ENCODE measurements around the gene TMEM89. TPM values are rescaled to one million over a fixed set of nuclear protein-coding genes. Genes with fewer than 3 reads are reported as not detected.
A peak's percentile ranks its signal among the peaks of the same experiment; 100 is the strongest.

TMEM89 gene
- total RNA-seq, 1 experiment from 2014 or later: 0.74 TPM

DNA sequence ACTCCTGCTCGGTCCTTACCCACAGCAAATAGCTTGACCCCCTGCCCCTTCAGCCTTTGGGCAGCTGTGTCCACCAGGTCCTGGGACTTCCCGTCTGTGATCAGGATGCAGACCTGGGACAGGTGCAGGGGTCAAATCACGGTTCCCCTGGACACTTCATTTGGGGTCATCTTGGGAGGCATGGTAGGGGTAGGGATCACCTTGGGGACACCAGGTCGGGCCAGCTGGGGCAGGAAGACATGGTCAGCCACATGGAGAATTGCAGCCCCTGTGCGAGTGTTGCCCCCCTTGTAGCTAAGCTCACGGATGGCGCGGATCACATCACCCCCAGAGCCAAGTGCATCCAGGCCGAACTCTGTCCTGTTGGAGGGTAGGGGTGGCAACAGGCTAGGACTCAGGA is 28.2 kb downstream of the TMEM89 start:
- Mint-ChIP-seq H3K9me3 (no peaks in the 10 kb centered on the region), H3K4me1 (peaks cover 19 to 26% of the 10 kb centered on the region in 2 experiments), H3K4me3 (no peak overlapping the region), H3K27ac (0 out of 7 replicates have a peak overlapping the region, but pooled peaks of 1 of the 3 experiments have one; percentile 28), H3K27me3 (ENCODE audit: low read depth) (peaks cover 4% of the 10 kb centered on the region; the same call in 1 of the 2 replicates), H3K36me3 (ENCODE audit: insufficient read depth in 1 of 3, low read depth in 3 of 3) (peaks cover 0 to 21% (median 6%) of the 10 kb centered on the region in 3 experiments; a peak in 5 of 7 replicates)
- Histone ChIP-seq H3K4ac (ENCODE audit: low read depth, low read length) (no peak overlapping the region), H4K5ac (ENCODE audit: insufficient read length, low read depth, low read length) (no peak overlapping the region), H3K4me2 (ENCODE audit: insufficient read depth, insufficient read length, low read length) (no peak overlapping the region), H3K9ac (ENCODE audit: extremely low read depth, insufficient read length, low read length) (no peak overlapping the region), H3K23me2 (ENCODE audit: insufficient read length, low read depth, low read length, poor library complexity, severe bottlenecking) (no peaks in the 10 kb centered on the region), H3K27ac (ENCODE audit: insufficient read length, low read depth, low read length) (no peak overlapping the region), H2BK5ac (ENCODE audit: insufficient read length, low read length) (no peak overlapping the region), H3K14ac (ENCODE audit: insufficient read depth, low read length) (no peak overlapping the region), H4K20me1 (ENCODE audit: control insufficient read depth, insufficient read depth, insufficient read length) (no peaks in the 10 kb centered on the region), H3K4me1 (ENCODE audit: insufficient read depth, low read length) (no peaks in the 10 kb centered on the region), H2BK15ac (ENCODE audit: low read depth, low read length) (no peak overlapping the region), H2BK20ac (ENCODE audit: low read depth, low read length, poor library complexity, severe bottlenecking) (no peak overlapping the region), H4K8ac (replicated peaks; ENCODE audit: insufficient read length, low read depth, low read length) (no peak overlapping the region), H3K23ac (ENCODE audit: insufficient read length, low read depth, low read length) (no peak overlapping the region), H2AFZ (ENCODE audit: low read length) (no peak overlapping the region), H3K27me3 (ENCODE audit: insufficient read depth, low read length) (no peaks in the 10 kb centered on the region), H2BK12ac (ENCODE audit: insufficient read length, low read depth, low read length) (no peak overlapping the region), H4K91ac (ENCODE audit: insufficient read length, low read depth, low read length) (no peak overlapping the region), H2AK5ac (ENCODE audit: insufficient read length, low read length) (no peak overlapping the region), H3K79me2 (ENCODE audit: insufficient read depth, low read length) (no peaks in the 10 kb centered on the region), H2BK120ac (ENCODE audit: low read depth, low read length, poor library complexity, severe bottlenecking) (no peak overlapping the region), H3K9me3 (ENCODE audit: control insufficient read depth, low read depth, low read length) (no peaks in the 10 kb centered on the region), H3K18ac (ENCODE audit: insufficient read length, low read depth, low read length) (no peak overlapping the region), H3T11ph (ENCODE audit: low read length) (no peak overlapping the region), H3K79me1 (ENCODE audit: insufficient read depth, low read depth, low read length, poor library complexity, severe bottlenecking) (no peaks in the 10 kb centered on the region), H3K56ac (ENCODE audit: insufficient read length, low read depth, low read length) (no peak overlapping the region)
- TF ChIP-seq, protein P1, sequence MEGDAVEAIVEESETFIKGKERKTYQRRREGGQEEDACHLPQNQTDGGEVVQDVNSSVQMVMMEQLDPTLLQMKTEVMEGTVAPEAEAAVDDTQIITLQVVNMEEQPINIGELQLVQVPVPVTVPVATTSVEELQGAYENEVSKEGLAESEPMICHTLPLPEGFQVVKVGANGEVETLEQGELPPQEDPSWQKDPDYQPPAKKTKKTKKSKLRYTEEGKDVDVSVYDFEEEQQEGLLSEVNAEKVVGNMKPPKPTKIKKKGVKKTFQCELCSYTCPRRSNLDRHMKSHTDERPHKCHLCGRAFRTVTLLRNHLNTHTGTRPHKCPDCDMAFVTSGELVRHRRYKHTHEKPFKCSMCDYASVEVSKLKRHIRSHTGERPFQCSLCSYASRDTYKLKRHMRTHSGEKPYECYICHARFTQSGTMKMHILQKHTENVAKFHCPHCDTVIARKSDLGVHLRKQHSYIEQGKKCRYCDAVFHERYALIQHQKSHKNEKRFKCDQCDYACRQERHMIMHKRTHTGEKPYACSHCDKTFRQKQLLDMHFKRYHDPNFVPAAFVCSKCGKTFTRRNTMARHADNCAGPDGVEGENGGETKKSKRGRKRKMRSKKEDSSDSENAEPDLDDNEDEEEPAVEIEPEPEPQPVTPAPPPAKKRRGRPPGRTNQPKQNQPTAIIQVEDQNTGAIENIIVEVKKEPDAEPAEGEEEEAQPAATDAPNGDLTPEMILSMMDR (conservative IDR thresholded peaks at IDR 0.05): no peak
- DNase-seq: no peak
- no CpG with 5 or more reads among the region's 9 CpGs for WGBS (ENCODE audit: extremely low coverage, insufficient read length, low lambda C conversion rate)

Measured in H9 (cell line).